Osteocyte (in vitro differentiated cells): ENCODE data around the gene STMN1. TPM values are rescaled to one million over a fixed set of nuclear protein-coding genes. Genes with fewer than 3 reads are reported as not detected.
A peak's percentile ranks its signal among the peaks of the same experiment; 100 is the strongest.

Experiments used
- DNase-seq: peaks from one replicate; pipeline ENCODE4 v3.0.0; 2021; ENCODE audit warnings: mixed read lengths; ENCODE audit not compliant: unreplicated experiment; ENCODE audit errors: extremely low spot score
- H3K27ac Mint-ChIP-seq: one replicate; pipeline ENCODE4 v1.8.0; 2021; ENCODE audit warnings: mild to moderate bottlenecking, mixed read lengths; ENCODE audit not compliant: unreplicated experiment
- H3K27me3 Mint-ChIP-seq: one replicate; pipeline ENCODE4 v1.8.0; 2021; ENCODE audit warnings: mixed read lengths; ENCODE audit not compliant: unreplicated experiment
- H3K36me3 Mint-ChIP-seq: one replicate; pipeline ENCODE4 v1.8.0; 2021; ENCODE audit warnings: mixed read lengths; ENCODE audit not compliant: unreplicated experiment
- H3K4me1 Mint-ChIP-seq: one replicate; pipeline ENCODE4 v1.8.0; 2021; ENCODE audit warnings: mixed read lengths; ENCODE audit not compliant: unreplicated experiment
- H3K4me3 Mint-ChIP-seq: one replicate; pipeline ENCODE4 v1.8.0; 2021; ENCODE audit warnings: mild to moderate bottlenecking, moderate library complexity, mixed read lengths; ENCODE audit not compliant: unreplicated experiment
- H3K9me3 Mint-ChIP-seq: one replicate; pipeline ENCODE4 v1.8.0; 2021; ENCODE audit warnings: mixed read lengths; ENCODE audit not compliant: unreplicated experiment
- CTCF ChIP-seq: fragments of 200-600 bp; sonication (generic); IDR thresholded peaks from 2 replicates; pipeline ENCODE4 v1.5.0; 2021; ENCODE audit warnings: antibody characterized with exemption, mild to moderate bottlenecking, moderate library complexity
- total RNA-seq: library from RNA; stranded (reverse); gene quantifications from 2 replicates; pipeline ENCODE4 v1.2.1, GENCODE V29; 2021

STMN1 gene
- total RNA-seq, 1 donor from 2014 or later = 255 TPM

- Mint-ChIP-seq H3K4me3 (no peak overlapping the region), H3K27me3 (no peaks in the 10 kb centered on the region), H3K27ac (no peak overlapping the region), H3K9me3 (no peaks in the 10 kb centered on the region), H3K4me1 (peaks cover 22% of the 10 kb centered on the region), H3K36me3 (peaks cover 8% of the 10 kb centered on the region)
- no peak for TF ChIP-seq CTCF
- DNase-seq = no peak
Measured at GRCh38 chr1:25863486-25864262, 42.5 kb downstream of the STMN1 start.

- peak overlapping the region; percentile 31 for H3K27ac Mint-ChIP-seq
- no peak for TF ChIP-seq CTCF
- DNase-seq = no peak
- no peaks in the 10 kb centered on the region for H3K9me3 Mint-ChIP-seq
- H3K4me3 Mint-ChIP-seq = no peak overlapping the region
- H3K27me3 Mint-ChIP-seq = no peaks in the 10 kb centered on the region
- H3K36me3 Mint-ChIP-seq = peaks cover 8% of the 10 kb centered on the region
- peaks cover 24% of the 10 kb centered on the region for H3K4me1 Mint-ChIP-seq
Measured at GRCh38 chr1:25862785-25863485, 43.3 kb downstream of the STMN1 start.

GRCh38 chr1:25861316-25862286, 44.6 kb downstream of the STMN1 start:
- no peaks in the 10 kb centered on the region for H3K27me3 Mint-ChIP-seq
- peak overlapping the region; percentile 66 for H3K27ac Mint-ChIP-seq
- H3K4me3 Mint-ChIP-seq = peak overlapping the region; percentile 40
- no peak for DNase-seq
- no peaks in the 10 kb centered on the region for H3K9me3 Mint-ChIP-seq
- peaks cover 8% of the 10 kb centered on the region for H3K36me3 Mint-ChIP-seq
- peaks cover 24% of the 10 kb centered on the region for H3K4me1 Mint-ChIP-seq
- TF ChIP-seq CTCF = no peak

GRCh38 chr1:25858906-25859789, 47.1 kb downstream of the STMN1 start, which contains the start of gene AUNIP:
AUNIP (minus strand) TSS chr1:25859457; CDS start chr1:25859357, 100 bp downstream.
- Mint-ChIP-seq H3K27me3 (no peaks in the 10 kb centered on the region), H3K9me3 (no peaks in the 10 kb centered on the region), H3K4me1 (peaks cover 24% of the 10 kb centered on the region), H3K4me3 (peak within 1 kb of the TSS; percentile 94), H3K36me3 (peaks cover 8% of the 10 kb centered on the region), H3K27ac (peak within 1 kb of the TSS; percentile 99)
- TF ChIP-seq CTCF = no peak
- DNase-seq = peak; percentile 95
